ENCODE measurements around the gene KCNN3.

KCNN3 gene

DNA sequence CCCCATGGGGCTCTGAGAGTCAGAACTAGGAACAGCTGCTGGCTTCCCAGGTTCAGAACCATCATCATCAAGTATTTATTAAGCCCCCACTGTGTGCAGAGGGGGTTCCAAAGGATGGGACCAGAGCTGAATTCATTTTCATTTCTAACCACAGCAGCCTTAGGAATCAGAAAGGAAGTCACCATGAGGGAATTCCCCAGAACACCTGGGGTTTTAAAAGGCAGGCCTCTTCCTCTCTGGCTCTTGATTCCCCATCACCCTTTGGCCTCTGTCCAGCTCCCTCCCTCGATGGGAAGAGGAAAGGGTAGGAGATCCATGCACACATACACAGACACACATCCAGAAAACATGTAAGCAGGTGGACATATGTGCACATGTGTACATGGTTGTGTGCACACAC, 1.3 kb upstream of the KCNN3 start:
- DNase-seq (ENCODE audit: low read depth): peak; percentile 18
- TF ChIP-seq, protein P1, sequence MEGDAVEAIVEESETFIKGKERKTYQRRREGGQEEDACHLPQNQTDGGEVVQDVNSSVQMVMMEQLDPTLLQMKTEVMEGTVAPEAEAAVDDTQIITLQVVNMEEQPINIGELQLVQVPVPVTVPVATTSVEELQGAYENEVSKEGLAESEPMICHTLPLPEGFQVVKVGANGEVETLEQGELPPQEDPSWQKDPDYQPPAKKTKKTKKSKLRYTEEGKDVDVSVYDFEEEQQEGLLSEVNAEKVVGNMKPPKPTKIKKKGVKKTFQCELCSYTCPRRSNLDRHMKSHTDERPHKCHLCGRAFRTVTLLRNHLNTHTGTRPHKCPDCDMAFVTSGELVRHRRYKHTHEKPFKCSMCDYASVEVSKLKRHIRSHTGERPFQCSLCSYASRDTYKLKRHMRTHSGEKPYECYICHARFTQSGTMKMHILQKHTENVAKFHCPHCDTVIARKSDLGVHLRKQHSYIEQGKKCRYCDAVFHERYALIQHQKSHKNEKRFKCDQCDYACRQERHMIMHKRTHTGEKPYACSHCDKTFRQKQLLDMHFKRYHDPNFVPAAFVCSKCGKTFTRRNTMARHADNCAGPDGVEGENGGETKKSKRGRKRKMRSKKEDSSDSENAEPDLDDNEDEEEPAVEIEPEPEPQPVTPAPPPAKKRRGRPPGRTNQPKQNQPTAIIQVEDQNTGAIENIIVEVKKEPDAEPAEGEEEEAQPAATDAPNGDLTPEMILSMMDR (IDR thresholded peaks at IDR 0.05; ENCODE audit: insufficient read depth, low read depth, low read length, missing control alignments): no peak
- H3K4me3 ChIP-seq (ENCODE audit: low read length): no peak overlapping the region

- no peak for DNase-seq (ENCODE audit: low read depth)
These were observed 653 bp upstream of the KCNN3 start for GRCh38 chr1:154870734-154871133.

DNA sequence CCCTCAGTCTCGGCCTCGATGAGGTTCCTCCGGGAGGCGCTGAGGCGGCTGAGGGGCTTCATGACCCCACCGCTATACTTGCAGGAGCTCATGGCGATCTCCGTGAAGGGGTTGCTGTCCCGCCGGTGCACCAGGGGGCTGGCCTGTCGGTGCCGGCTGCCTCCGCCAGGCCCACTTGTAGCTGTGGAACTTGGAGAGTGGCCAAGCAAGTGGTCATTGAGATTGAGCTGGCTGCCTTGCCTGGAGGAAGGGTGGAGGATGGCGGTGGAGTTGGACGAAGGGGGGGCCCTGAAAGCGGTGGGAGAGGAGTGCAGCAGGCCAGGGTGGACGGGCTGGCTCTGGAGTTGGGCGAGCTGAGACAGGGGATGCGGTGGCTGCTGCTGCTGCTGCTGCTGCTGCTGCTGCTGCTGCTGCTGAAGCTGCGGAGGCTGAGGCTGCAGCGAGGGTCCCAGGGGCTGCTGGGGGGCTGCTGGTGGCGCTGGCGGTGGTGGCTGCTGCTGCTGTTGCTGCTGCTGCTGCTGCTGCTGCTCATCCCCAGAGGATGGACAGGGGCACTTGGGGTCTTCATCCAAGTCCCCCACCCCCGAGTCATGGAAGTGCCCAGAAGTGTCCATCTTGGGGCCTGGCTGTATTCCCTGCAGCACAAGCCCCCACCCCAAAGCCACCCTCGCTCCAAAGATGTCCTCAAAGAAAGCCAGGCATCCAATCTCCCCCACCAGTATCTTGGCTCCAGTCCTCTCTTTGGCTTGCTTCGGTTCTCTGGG, 548 bp downstream of the KCNN3 start:
- no peak overlapping the region for H3K4me3 ChIP-seq (ENCODE audit: low read length)
- TF ChIP-seq, protein P1 (IDR thresholded peaks at IDR 0.05; ENCODE audit: insufficient read depth, low read depth, low read length, missing control alignments): no peak
- peak; percentile 30 for DNase-seq (ENCODE audit: low read depth)

More at GRCh38 chr1:154870734-154871133, 653 bp upstream of the KCNN3 start:
- H3K4me3 ChIP-seq (ENCODE audit: low read length): no peak overlapping the region
- TF ChIP-seq, protein P1 (IDR thresholded peaks at IDR 0.05; ENCODE audit: insufficient read depth, low read depth, low read length, missing control alignments): no peak

- no peak for DNase-seq (ENCODE audit: low read depth)
- no peak overlapping the region for H3K4me3 ChIP-seq (ENCODE audit: low read length)
- TF ChIP-seq, protein P1 (IDR thresholded peaks at IDR 0.05; ENCODE audit: insufficient read depth, low read depth, low read length, missing control alignments): no peak
These were observed 2.1 kb downstream of the KCNN3 start for GRCh38 chr1:154867841-154868605.

- DNase-seq (ENCODE audit: low read depth): peak; percentile 84
- no peak overlapping the region for H3K4me3 ChIP-seq (ENCODE audit: low read length)
- TF ChIP-seq, protein P1 (IDR thresholded peaks at IDR 0.05; ENCODE audit: insufficient read depth, low read depth, low read length, missing control alignments): peak; percentile 13
These were observed 2.8 kb downstream of the KCNN3 start for GRCh38 chr1:154867064-154867825.

- no peak for DNase-seq (ENCODE audit: low read depth)
- no peak overlapping the region for H3K4me3 ChIP-seq (ENCODE audit: low read length)
- TF ChIP-seq, protein P1 (IDR thresholded peaks at IDR 0.05; ENCODE audit: insufficient read depth, low read depth, low read length, missing control alignments): no peak
These were observed 3.6 kb downstream of the KCNN3 start for GRCh38 chr1:154866257-154867063.
